Activated CD4-positive, CD25-positive, alpha-beta regulatory T cell treated with anti-CD3 and anti-CD28 coated beads, Interleukin-2, amount 50 U/mL, for 16 hours (primary cell): ENCODE data around the gene WFDC6.

Experiments used
- DNase-seq: peaks from one replicate; pipeline ENCODE4 v3.0.0-alpha.2; 2020; ENCODE audit warnings: low read depth, low spot score

WFDC6 gene

GRCh38 chr20:45515147-45515913, 24.0 kb downstream of the WFDC6 start, which contains the start of gene SPINT3:
Gene SPINT3 (minus strand): TSS chr20:45515622. CDS start chr20:45515608, 14 bp downstream.
- no peak for DNase-seq

GRCh38 chr20:45510242-45510862, 28.9 kb downstream of the WFDC6 start:
- DNase-seq: no peak

GRCh38 chr20:45509091-45509490, 30.2 kb downstream of the WFDC6 start:
- no peak for DNase-seq

- no peak for DNase-seq
Measured at GRCh38 chr20:45508068-45508886, 31.0 kb downstream of the WFDC6 start.

DNA sequence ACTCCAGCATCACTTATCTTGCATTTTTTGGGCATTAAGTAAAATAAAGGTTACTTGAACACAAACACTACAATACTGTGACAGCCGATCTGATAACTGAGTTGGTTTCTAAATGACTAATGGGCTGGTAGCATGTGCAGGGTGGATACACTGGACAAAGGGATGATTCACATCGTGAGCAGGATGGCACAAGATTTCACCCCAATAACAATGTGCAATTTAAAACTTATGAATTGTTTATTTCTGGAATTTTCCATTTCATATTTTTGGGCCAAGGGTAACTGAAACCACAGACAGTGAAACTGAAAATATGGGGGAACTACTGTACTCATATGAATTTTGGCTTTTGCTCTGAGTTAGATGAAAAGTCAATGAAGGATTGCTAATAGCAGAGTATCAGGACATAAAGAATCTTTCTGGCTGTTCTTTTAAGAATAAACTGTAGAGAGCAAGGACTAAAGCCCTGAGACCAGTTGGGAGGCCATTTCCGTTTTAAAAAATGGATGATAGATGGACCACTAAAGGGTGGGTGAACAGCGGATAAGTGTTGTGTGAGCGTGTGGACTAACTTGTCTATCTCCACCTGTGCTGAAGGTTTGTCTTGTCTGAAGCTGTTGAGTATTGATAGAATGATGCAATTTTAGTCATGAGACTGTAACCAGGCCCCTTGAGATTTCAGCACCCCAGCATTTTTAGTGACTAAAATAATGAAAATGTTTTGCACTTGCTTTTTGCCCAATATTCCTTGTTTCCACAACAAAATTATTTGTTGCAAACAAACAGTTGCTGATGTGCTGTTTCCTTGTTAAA, 32.1 kb downstream of the WFDC6 start:
- no peak for DNase-seq

DNA sequence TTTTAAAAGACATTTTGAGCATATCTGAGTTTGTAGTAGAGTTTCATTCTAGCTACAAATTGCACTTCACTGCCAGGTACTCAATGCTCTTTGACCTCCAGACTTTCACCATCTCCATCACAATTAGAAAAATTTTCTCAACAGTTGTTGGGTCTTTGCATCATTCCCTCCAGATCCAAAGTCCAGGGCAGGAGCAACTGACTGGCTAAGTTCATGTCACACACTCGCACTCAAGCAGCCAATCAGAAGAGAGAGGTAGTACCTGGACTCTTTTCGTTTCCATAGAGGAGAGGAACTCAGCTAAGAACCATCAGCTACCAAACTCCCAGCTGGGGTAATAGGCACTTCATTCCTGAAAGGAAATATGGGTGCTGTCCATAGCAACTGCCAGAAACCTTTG, 32.9 kb downstream of the WFDC6 start:
- no peak for DNase-seq

GRCh38 chr20:45503403-45503802, 35.9 kb downstream of the WFDC6 start:
- no peak for DNase-seq

- no peak for DNase-seq
Measured at GRCh38 chr20:45502561-45502960, 36.7 kb downstream of the WFDC6 start.

GRCh38 chr20:45501600-45501999, 37.7 kb downstream of the WFDC6 start:
- DNase-seq: no peak

GRCh38 chr20:45500022-45500421, 39.3 kb downstream of the WFDC6 start:
- no peak for DNase-seq

DNA sequence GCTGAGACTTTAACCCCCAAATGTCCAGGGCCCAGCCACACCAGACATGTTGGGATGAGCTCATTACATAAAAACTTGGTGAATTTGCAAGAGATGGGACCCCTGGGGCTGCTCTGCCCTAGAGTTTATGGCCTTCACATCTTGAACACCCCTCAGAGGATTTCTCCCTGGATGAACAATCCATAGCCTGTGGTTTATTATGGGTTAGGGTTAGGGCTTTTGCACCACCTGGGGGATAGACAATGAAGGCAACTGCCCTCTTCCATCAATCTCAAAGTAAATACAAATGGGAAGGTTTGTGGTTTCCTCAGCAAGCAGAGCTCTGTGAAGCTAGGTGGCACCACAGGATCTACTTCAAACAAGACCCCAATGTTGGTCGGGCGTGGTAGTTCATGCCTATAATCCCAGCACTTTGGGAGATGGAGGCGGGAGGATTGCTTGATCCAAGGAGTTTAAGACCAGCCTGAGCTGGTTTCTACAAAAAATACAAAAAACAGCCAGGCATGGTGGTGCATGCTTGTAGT, 41.2 kb downstream of the WFDC6 start:
- no peak for DNase-seq

GRCh38 chr20:45496166-45496565, 43.1 kb downstream of the WFDC6 start:
- DNase-seq: no peak

DNA sequence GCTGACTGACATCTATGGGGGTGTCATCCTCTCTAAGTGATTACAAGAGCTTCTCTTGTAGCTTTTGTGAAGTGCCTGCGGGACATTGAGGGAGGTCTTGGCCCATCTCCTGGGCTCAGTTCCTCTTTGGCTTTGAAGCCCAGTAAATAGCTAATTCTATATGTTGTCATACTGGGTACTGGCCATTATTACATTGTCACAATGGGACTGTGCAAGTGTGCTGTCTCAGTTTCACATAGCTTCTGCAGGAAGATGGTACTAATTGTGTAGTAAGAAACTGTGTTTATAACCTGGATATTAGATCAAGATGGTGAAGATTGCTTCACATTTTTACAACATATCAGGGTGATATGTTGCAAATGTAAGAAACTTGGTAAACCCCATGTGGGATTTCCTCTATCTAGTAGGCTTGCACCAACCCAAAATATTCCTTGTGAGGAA, 43.8 kb downstream of the WFDC6 start:
- no peak for DNase-seq

GRCh38 chr20:45489083-45489531, 50.2 kb downstream of the WFDC6 start:
- no peak for DNase-seq

DNA sequence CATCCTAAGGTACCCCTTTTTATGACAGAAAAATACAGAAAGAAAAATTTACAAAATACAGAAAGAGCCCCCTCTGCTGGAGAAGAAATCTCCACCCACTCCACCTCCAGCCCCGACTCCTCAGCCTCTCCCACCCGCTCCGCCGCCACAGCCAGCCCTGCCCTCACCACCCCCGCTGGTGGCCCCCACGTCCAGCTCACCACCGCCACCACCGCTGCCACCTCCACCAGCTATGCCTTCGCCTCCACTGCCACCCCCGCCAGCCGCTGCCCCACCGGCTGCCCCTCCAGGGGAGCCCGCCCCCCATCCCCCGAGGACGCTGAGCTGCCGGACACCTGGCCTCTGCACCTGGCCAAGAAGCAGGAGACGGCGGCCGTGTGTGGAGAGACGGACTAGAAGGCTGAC, 52.0 kb downstream of the WFDC6 start:
- no peak for DNase-seq

GRCh38 chr20:45485388-45485787, 53.9 kb downstream of the WFDC6 start:
- no peak for DNase-seq

GRCh38 chr20:45484676-45485075, 54.6 kb downstream of the WFDC6 start:
- DNase-seq: no peak
